Stimulated activated CD4-positive, alpha-beta T cell treated with anti-CD3 and anti-CD28 coated beads, TNF-alpha, amount 100 ng/mL, for 24 hours (primary cell): ENCODE data around the gene COMT.
"Not testable (repeated sequence)": the region's sequence is repeated elsewhere in the genome, so short reads cannot be mapped to it uniquely, and the experiment has no call there.

Experiments
- DNase-seq, 3 experiments: peaks; one replicate each; pipeline ENCODE4 v3.0.0-alpha.2; 2020; ENCODE audit warnings: low read depth in 3 of 3

Gene COMT

DNA sequence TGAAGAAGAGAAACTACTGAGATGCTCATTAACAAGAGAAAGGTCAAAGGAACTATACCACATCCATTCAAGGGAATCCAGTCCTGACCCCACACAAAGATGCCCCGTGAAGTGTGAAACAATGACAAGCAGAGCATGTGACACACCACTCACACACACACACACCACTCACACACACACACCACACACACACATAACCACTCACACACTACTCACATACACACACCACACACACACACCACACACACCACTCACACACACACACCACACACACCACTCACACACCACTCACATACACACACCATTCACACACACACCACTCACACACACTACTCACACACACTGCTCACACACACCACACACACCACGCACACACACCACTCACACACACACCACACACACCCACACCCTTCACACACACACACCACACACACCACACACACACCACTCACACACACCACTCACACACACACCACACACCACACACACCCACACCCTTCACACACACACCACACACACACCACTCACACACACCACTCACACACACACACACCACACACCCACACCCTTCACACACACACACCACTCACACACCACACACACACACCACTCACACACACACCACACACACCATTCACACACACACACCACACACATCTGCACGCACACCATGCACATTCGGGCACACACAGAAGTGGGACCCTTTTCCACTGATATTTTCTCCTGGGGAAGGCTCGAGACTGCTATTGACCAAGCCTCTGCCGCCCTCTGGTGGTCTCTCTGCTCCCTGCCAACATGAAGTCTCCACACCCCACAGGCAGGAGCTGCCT lies 32.0 kb upstream of the COMT start:
- peak; percentile 61 to 82 (median 80) for DNase-seq

GRCh38 chr22:19910180-19910744 lies 31.3 kb upstream of the COMT start:
- DNase-seq = no peak

GRCh38 chr22:19911540-19912270 lies 29.9 kb upstream of the COMT start:
- no peak for DNase-seq

GRCh38 chr22:19912271-19912999 lies 29.1 kb upstream of the COMT start:
- DNase-seq = no peak

DNA sequence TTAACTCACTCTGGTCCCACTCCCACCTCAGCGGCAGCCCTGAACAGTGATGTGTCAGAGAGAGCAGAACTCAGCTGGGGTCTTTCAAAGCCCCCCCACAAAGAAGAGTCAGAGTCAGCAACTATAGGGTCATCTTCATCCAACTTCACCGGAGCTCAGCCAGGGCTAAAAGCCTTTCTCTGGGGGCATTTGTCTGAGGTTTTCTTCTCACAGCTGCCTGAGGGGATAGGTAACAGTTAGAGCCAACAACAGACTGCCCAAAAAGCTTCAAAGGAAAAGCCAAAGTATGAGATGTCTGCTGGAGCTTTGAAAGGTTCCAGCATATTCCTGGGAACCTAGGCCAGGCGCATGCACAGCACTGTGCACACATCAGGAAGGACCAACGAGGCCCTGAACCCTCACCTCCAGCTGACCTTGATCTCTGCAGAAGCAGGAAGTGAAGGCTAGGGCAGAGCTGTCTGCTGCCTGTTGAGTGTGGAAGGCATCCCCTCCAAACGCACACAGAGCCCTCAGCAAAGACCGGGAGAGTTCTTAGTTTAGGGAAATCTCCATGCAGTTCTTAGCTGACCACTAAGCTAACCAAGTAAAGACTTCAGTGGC lies 28.1 kb upstream of the COMT start:
- no peak for DNase-seq

- DNase-seq = no peak
These were observed 27.2 kb upstream of the COMT start for GRCh38 chr22:19914201-19914943.

- no peak for DNase-seq
These were observed 26.2 kb upstream of the COMT start for GRCh38 chr22:19915287-19915954.

GRCh38 chr22:19916006-19916405 lies 25.6 kb upstream of the COMT start:
- no peak for DNase-seq

DNA sequence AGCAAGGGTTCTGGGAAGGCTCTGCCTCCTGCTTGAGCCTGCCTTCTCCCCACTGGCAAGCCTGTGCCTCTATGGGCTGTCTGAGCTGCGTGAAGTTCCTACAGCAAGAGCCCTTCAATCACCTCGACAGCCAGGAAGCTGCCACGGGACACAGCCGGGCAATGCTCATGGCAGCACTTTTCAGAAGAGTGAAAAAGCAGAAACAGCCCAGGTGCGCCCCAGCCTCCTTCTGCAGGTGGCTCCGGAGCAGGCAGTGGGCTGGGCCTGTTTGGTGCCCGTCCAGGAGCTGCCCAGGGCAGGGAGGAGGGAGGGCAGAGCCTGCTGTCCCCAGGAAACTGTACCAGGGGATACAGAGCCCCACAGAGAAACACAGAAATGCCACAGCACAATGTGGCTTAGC lies 24.6 kb upstream of the COMT start:
- no peak for DNase-seq

- DNase-seq = no peak
These were observed 24.0 kb upstream of the COMT start for GRCh38 chr22:19917389-19918138.

GRCh38 chr22:19918332-19919106 lies 23.1 kb upstream of the COMT start:
- DNase-seq = no peak

DNA sequence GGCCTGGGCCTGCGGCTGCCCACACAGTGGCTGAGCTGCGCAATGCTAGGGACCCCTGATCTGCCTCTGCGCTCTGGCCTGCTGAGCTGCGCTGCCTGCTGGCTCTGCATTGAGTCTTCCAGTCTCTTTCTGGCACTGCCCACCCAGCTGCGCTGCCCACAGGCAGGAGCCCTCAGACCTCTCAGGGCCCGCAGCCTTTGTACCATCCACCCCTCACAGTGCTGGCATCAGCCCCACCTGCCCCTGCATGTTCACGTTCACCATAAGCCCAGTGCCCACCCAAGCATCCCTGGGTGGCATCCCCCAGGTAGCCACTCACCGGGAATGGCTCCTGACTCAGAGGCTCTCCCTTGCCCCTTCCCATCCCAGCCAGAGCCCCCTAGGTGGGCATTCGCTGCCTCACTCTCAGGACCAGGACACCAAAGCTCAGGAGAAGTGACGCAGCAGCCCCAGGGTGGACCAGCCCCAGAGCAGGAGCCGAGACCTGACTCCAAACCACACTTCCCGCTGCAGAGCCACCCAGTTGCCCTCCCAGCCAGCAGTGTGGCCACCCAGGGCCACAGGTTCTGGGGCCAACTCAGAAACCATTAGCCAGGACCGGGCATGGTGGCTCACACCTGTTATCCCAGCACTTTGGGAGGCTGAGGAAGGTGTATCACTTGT lies 21.7 kb upstream of the COMT start:
- no peak for DNase-seq

DNA sequence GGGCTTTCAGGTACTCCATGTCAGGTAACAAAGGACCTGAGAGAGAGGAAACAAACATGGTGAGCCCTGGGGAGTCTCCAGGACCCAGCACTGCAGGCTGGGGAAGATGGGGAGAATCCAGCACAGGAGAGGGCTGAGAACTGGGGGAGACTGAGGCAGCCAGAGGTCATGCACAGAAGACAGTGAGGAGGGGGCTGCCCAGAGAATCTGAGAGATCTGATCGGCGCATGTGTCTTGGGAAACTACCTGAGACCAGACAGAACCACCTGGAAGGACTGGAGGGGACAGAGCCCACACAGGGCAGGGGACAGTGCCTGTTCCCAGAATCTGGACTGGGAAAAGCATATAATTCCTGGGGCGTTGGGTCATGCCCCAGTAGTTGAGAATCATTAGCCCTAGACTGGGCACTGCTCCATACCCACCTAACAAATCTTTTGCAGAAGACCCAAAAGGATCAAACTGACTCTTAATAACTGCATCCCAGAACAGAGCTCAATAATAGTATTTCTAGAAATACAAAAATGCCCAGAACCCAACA lies 20.0 kb upstream of the COMT start:
- DNase-seq = no peak

DNA sequence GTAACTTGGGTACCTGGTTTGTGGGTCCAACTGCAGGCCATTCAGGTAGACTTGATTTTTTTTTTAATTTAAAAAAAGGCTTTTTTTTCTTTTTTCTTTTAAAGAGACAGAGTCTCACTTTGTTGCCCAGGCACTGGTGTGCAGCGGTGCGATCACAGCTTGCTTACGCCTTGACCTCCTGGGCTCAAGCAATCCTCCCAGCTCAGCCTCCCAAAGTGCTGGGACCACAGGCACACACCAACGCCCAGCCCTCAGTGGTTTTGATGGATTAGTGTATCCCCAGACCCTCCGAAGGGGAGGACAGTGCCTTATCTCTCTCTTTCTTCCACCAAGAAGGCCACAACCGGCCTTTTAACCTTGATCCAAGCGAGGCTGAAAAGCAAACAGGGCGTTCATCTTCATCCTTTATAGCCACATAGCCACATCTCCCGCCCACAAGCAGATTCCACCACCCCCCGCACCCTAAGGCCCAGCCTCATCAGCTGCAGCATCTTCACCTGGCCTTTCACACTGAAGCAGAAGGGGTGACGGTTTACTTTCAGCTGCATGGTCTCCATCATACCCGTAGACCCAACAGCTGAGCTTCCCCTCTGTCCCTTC lies 17.6 kb upstream of the COMT start:
- DNase-seq = no peak

DNA sequence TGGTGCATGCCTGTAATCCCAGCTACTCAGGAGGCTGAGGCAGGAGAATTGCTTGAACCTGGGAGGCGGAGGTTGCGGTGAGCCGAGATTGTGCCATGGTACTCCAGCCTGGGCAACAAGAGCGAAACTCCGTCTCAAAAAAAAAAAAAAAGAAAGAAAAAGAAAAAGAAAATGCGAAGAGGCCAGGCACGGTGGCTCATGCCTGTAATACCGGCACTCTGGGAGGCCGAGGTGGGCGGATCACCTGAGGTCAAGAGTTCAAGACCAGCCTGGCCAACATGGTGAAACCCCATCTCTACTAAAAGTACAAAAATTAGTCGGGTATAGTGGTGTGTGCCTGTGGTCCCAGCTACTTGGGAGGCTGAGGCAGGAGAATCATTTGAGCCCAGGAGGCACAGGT lies 15.5 kb upstream of the COMT start:
- DNase-seq = not testable (repeated sequence)

GRCh38 chr22:19927696-19928095 lies 13.9 kb upstream of the COMT start:
- DNase-seq = no peak

GRCh38 chr22:19928207-19928606 lies 13.4 kb upstream of the COMT start:
- no peak for DNase-seq
